DOHH2 (cell line): ENCODE data around the gene COX6B2.

ENCODE experiments used
- H3F3A ChIP-seq: fragments of 200-600 bp; sonication (generic), shearing (Covaris generic); 2 replicates; pipeline ENCODE4 v1.6.0; 2016; ENCODE audit warnings: antibody characterized with exemption, mild to moderate bottlenecking; ENCODE audit not compliant: control insufficient read depth, insufficient read depth
- H3K27ac ChIP-seq: fragments of 200-600 bp; sonication (generic); 2 replicates; pipeline ENCODE4 v1.5.1; 2014; ENCODE audit warnings: low read depth, mild to moderate bottlenecking, low read length, moderate library complexity
- H3K27me3 ChIP-seq: fragments of 200-600 bp; sonication (generic); 2 replicates; pipeline ENCODE4 v1.6.1; 2014; ENCODE audit warnings: mild to moderate bottlenecking, low read length, mixed read lengths; ENCODE audit not compliant: control insufficient read depth
- H3K36me3 ChIP-seq: fragments of 200-600 bp; sonication (generic); 2 replicates; pipeline ENCODE4 v1.6.1; 2014; ENCODE audit warnings: mild to moderate bottlenecking, low read length, moderate library complexity, mixed read lengths; ENCODE audit not compliant: control insufficient read depth
- H3K4me1 ChIP-seq: fragments of 200-600 bp; sonication (generic); 2 replicates; pipeline ENCODE4 v1.6.1; 2014; ENCODE audit warnings: mild to moderate bottlenecking, low read length, mixed read lengths; ENCODE audit not compliant: control insufficient read depth
- H3K4me2 ChIP-seq: fragments of 200-600 bp; sonication (generic); 2 replicates; pipeline ENCODE4 v1.6.0; 2014; ENCODE audit warnings: mild to moderate bottlenecking, low read length, moderate library complexity
- H3K4me3 ChIP-seq: fragments of 200-600 bp; sonication (generic); 2 replicates; pipeline ENCODE4 v1.5.1; 2014; ENCODE audit warnings: mild to moderate bottlenecking, low read length, mixed read lengths
- H3K79me2 ChIP-seq: fragments of 200-600 bp; sonication (generic); 2 replicates; pipeline ENCODE4 v1.6.1; 2014; ENCODE audit warnings: mild to moderate bottlenecking, low read length, mixed read lengths; ENCODE audit not compliant: control insufficient read depth
- H3K9me2 ChIP-seq: fragments of 200-600 bp; sonication (generic); replicated peaks from 2 replicates; pipeline ENCODE4 v1.6.1; 2014; ENCODE audit warnings: mild to moderate bottlenecking, low read length, mixed read lengths; ENCODE audit not compliant: control insufficient read depth
- H3K9me3 ChIP-seq: fragments of 200-600 bp; sonication (generic); 2 replicates; pipeline ENCODE4 v1.6.1; 2014; ENCODE audit warnings: antibody characterized with exemption, low read length, mixed read lengths; ENCODE audit not compliant: control insufficient read depth, insufficient read depth
- H4K20me1 ChIP-seq: fragments of 200-600 bp; sonication (generic); 2 replicates; pipeline ENCODE4 v1.6.0; 2014; ENCODE audit warnings: low read depth, mild to moderate bottlenecking, antibody characterized with exemption, low read length, moderate library complexity; ENCODE audit not compliant: control insufficient read depth, insufficient read depth
- CTCF ChIP-seq: fragments of 200-600 bp; sonication (generic); IDR thresholded peaks from one replicate; pipeline ENCODE4 v1.5.1; 2014; ENCODE audit warnings: antibody characterized with exemption, mild to moderate bottlenecking, low read depth, low read length; ENCODE audit not compliant: poor library complexity, severe bottlenecking
- EZH2phosphoT487 ChIP-seq: fragments of 200-600 bp; sonication (generic); IDR thresholded peaks from 2 replicates; pipeline ENCODE4 v1.6.1; 2017; ENCODE audit warnings: borderline replicate concordance, mild to moderate bottlenecking, antibody characterized with exemption, low read length, moderate library complexity, mixed read lengths

Gene COX6B2

DNA sequence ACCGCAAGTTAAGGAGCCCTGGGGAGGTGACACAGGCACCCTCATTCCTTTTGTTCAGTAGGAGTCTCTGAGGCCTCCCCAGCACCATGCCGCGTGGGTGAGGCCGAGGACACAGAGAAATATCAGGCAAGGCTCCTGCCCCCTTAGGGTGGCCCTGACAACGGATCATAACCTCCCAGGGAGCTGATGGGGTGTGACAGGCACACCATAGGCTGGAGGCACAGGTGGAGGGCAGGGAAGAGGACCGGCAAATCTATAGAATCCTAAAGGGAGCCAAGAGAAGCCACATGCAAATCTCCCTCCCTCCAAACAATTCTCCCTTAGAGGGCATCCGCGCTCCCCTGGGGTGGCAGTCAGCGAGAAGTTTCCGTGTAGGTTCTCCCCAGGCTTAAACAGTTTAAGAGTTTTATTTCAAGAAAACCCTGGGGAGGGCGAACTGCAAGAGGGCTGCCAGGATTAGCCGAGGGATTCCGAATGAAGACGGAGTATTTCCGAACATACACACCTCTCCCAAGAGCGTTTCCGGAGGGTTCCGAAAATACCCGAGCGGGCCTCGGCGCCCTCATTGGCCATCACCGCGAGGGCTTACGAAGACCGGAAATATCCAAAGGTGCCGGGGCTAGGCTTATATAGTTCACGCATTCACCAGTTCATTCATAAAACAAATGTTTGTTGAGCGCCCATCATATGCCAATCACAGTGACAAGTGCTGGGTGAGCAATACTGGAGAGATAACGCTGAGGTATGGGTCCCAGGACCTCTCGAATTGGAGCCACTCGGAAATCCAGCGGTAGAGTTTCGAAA is 30.6 kb upstream of the COX6B2 start:
- H3K4me1 ChIP-seq: peaks cover 57% of the 10 kb centered on the region
- peaks cover 52% of the 10 kb centered on the region for H3K36me3 ChIP-seq
- TF ChIP-seq EZH2phosphoT487: no peak
- no peak for TF ChIP-seq CTCF
- no peaks in the 10 kb centered on the region for H3K9me3 ChIP-seq
- H3K27me3 ChIP-seq: peaks cover 3% of the 10 kb centered on the region; the same call in 1 of the 2 replicates
- peak overlapping the region; percentile 99 for H3K4me3 ChIP-seq
- H3K27ac ChIP-seq: peak overlapping the region; percentile 97
- peak overlapping the region; percentile 99 for H3K4me2 ChIP-seq
- peaks cover 60% of the 10 kb centered on the region for H3K79me2 ChIP-seq
- peaks cover 30% of the 10 kb centered on the region for H4K20me1 ChIP-seq
- no peaks in the 10 kb centered on the region for H3K9me2 ChIP-seq
- H3F3A ChIP-seq: peaks cover 50% of the 10 kb centered on the region

DNA sequence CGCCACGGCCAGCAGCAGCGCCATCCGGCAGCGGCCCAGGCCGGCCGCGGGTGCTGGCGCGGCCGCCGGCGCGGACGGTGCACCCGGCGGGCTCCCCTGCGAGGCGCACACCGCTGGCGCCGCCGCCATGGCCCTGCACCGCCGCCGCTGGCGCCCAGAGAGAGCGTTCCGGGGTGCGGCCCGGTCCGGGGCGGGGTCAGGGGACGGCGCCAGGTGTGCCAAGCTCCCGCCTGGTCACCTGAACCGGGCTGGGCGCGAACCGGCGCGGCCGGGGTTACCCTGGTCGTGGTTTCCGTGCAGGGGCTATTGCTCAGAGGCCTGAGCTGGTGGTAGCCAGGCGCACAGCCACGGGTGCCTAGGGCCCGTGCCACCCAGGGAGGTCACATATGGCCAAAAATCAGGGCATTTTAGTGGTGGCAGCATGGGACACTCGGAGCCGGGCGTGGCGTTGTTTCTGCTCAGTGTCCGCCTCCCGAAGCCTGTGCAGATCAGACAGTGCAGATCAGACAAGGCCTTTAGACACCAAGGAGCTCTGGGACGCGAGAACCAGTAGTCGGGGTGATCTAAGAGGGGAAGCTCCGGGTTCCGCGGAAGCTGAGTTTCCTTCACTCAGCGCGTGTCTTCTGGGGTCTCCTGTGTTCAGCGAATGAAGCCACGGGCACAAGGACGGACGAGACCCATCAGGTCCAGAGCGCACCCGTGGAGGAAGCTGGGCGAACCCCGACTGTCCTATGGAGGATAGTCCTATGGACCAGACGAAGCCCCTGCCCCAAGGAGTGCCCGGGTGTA is 29.8 kb upstream of the COX6B2 start, which contains the start of gene TMEM238:
Gene TMEM238, minus strand, starts transcription at position 162 of the 789 bp plus-strand sequence. Its CDS starts 33 bp downstream, at position 129.
- H4K20me1 ChIP-seq: peaks cover 29% of the 10 kb centered on the region
- H3K27ac ChIP-seq: peak within 1 kb of the TSS; percentile 97
- H3K4me2 ChIP-seq: peak within 1 kb of the TSS; percentile 99
- H3K79me2 ChIP-seq: peaks cover 60% of the 10 kb centered on the region
- no peaks in the 10 kb centered on the region for H3K9me3 ChIP-seq
- no peak for TF ChIP-seq CTCF
- TF ChIP-seq EZH2phosphoT487: no peak
- H3K36me3 ChIP-seq: peaks cover 44% of the 10 kb centered on the region
- H3K4me1 ChIP-seq: peaks cover 51% of the 10 kb centered on the region
- H3F3A ChIP-seq: peaks cover 45% of the 10 kb centered on the region
- H3K27me3 ChIP-seq: peaks cover 3% of the 10 kb centered on the region; the same call in 1 of the 2 replicates
- peak within 1 kb of the TSS; percentile 99 for H3K4me3 ChIP-seq
- no peaks in the 10 kb centered on the region for H3K9me2 ChIP-seq

DNA sequence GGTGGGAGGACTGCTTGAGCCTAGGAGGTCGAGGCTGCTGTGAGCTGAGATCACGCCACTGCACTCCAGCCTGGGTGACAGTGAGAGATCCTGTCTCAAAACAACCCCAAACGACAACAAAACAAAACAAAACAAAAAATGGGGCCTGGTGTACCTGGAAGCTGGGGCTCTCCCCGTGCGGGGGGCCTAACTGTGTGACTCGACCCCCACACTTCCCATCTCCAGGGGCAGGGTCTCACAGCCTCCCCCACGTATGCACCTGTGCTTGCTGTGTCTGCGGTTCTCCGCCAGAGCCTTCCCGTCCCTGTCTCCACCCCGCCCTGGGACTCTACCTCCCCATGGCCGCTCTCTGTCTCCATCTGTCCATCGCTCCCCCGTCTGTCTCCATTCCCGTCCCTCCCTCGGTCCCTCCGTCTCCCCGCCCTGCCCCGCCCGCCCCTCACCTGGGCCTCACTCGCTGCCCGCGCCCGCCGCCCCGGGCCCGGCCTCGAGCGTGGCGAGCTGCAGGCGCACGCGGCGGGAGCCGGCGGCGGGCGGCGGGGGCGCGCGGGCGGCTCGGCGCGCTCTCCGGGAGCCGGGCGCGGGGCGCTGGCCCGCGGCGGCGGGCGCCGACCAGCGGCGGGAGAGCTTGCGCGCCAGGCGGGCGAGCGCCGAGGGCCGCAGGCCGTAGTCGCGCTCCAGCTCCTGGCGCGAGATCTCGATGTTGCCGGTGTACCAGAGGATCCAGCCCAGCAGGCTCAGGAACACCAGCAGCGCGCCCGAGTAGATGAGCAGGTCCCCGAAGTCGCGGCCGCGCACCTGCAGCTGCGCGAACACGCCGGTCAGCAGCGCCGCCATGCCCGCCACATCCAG is 29.0 kb upstream of the COX6B2 start:
- H3K4me2 ChIP-seq: peak overlapping the region; percentile 99
- H3K4me3 ChIP-seq: peak overlapping the region; percentile 99
- peaks cover 38% of the 10 kb centered on the region for H3F3A ChIP-seq

More for the DNA sequence above, 29.0 kb upstream of the COX6B2 start:
- Histone ChIP-seq H4K20me1 (peaks cover 26% of the 10 kb centered on the region), H3K4me1 (peaks cover 47% of the 10 kb centered on the region), H3K79me2 (peaks cover 58% of the 10 kb centered on the region), H3K9me3 (no peaks in the 10 kb centered on the region), H3K36me3 (peaks cover 36% of the 10 kb centered on the region), H3K27me3 (peaks cover 3% of the 10 kb centered on the region; the same call in 1 of the 2 replicates), H3K27ac (peak overlapping the region; percentile 97), H3K9me2 (no peaks in the 10 kb centered on the region)
- TF ChIP-seq CTCF: no peak
- TF ChIP-seq EZH2phosphoT487: no peak
